Ovary (tissue), 3 donors: ENCODE results near the gene HTRA1.

Source experiments
- POLR2A ChIP-seq: fragments of 450-650 bp; IDR thresholded peaks from one replicate; pipeline ENCODE4 v1.6.1; 2017; ENCODE audit warnings: antibody characterized with exemption, mild to moderate bottlenecking, moderate library complexity
- TF ChIP-seq, protein P1 (sequence below), 3 donors: fragments of 450-650 bp in 2 of 3; fragments of 200-600 bp in 1 of 3; IDR thresholded peaks; one replicate each; pipeline versions ENCODE4 v1.5.1 to v1.8.0; 2016 to 2022; ENCODE audit warnings: antibody characterized with exemption in 3 of 3, mild to moderate bottlenecking in 1 of 3
- donor health status: DM: no; HTN: no; CAD: no.

DNA sequence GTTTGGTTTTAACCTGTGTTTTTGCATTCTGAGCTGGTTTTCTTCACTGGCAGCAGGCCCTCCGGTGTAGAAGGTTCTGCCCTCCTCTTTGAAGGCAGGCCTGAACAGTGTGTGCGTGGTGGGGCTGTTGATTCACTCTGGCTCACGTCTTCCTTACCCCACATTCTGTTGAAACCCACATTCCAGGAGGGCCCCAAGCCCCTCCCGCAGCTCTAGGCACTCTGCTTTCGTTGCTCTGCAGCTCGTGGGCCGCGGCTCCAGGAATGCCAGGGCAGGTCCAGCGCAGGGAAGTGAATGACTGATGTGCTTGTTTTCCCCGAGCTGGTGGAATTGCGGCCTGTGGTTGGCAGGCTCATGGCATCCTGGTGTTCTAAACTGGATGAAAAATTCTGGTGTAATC is 49.0 kb downstream of the HTRA1 start:
- TF ChIP-seq, protein P1, sequence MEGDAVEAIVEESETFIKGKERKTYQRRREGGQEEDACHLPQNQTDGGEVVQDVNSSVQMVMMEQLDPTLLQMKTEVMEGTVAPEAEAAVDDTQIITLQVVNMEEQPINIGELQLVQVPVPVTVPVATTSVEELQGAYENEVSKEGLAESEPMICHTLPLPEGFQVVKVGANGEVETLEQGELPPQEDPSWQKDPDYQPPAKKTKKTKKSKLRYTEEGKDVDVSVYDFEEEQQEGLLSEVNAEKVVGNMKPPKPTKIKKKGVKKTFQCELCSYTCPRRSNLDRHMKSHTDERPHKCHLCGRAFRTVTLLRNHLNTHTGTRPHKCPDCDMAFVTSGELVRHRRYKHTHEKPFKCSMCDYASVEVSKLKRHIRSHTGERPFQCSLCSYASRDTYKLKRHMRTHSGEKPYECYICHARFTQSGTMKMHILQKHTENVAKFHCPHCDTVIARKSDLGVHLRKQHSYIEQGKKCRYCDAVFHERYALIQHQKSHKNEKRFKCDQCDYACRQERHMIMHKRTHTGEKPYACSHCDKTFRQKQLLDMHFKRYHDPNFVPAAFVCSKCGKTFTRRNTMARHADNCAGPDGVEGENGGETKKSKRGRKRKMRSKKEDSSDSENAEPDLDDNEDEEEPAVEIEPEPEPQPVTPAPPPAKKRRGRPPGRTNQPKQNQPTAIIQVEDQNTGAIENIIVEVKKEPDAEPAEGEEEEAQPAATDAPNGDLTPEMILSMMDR (IDR thresholded peaks at IDR 0.05) = no peak
- TF ChIP-seq POLR2A = no peak
